Suppressor macrophage treated with lipopolysaccharide for 4 hours (primary cell): ENCODE data around the gene ACVR1B.

Experiments
- DNase-seq: peaks from one replicate; pipeline ENCODE4 v3.0.0-alpha.2; 2020

Gene ACVR1B

DNA sequence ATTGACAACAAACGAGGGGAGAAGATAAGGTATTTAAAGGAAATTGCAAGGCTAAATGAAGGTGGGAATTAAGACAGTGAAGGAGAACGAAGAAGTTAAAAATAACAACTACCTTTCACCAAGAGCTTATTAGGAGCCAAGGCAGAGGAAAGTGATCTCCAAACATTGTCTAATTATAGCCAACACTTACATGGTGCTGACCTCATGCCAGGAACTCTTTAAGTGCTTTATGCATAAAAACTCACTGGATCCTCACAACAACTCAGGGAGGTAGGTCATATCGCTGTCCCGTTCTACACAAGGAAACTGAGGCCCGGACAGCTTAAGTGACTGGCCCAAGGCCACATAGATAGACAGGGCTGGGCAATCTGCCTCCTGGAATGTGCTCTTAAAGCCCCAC lies 74.8 kb downstream of the ACVR1B start:
- DNase-seq: no peak

DNA sequence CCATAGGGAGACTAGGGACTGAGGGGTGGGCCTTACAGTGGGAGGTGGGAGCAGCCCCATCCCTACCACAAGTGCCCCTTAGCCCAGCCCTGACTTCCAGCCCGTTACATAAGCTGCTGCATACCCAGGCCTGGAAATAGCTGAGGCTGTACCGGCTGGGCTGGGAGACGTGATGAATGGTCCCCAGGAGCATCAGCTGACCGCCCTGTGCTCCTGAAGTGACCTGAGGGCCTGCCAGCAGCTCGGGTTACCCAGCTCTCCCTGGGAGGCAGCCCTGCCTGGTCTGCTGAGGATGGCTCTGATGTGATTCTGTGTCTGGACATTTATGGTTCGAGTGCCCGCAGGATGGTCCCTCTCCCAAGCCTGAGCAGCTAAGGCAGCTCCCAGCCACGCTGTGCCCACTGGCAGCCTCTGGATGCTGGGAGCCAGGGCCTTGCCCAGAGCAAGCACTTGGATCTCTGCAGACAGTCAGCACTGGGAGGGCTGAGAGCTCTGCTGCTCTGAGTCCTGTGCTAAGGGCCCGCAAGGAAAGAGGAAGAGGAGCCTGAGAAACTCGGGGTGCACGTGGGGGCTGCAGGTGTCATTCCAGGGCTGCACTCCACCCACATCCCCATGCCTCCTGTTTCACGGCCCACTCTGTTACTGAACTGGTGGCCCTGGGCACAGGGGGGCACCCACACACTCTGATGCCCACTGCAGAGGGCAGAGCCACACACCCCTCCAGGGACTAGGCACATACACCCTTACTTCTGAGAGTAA lies 75.8 kb downstream of the ACVR1B start:
- no peak for DNase-seq

DNA sequence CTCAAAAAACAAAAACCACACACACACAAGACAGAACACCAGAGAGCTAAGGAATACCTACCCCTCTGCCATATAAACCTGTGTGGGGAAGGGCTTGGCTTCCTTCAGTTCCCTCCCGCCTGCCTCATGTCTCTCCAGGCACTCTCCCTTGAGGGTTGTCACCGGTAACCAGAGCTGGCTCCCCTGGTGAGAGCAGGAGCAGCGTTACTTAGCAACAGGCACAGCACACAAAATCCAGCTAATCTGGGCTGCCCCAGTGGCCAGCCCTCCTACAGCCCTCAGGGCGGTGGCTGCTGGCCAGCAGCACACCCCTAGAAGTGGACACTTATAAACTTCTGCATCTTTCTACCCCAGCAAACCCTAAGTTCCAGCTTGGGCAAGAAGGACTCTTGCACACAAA lies 78.2 kb downstream of the ACVR1B start:
- DNase-seq: no peak

DNA sequence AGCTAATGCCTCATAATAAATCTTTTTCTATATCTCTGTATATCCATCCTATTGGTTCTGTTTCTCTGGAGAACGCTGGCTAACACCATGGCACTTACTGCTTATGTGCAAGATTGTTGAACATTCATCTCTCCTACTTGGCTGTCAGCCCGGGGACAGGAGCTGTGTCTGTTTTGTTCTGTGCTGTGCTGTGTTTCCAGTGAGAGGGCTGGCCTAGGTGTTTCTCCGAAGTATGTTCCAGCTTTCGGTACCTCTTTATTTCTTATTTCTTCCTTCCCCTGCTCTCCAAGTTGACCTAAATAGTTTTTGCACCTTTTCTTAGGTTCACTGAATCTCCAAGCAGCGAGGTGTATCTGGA lies 80.9 kb downstream of the ACVR1B start:
- DNase-seq: no peak

DNA sequence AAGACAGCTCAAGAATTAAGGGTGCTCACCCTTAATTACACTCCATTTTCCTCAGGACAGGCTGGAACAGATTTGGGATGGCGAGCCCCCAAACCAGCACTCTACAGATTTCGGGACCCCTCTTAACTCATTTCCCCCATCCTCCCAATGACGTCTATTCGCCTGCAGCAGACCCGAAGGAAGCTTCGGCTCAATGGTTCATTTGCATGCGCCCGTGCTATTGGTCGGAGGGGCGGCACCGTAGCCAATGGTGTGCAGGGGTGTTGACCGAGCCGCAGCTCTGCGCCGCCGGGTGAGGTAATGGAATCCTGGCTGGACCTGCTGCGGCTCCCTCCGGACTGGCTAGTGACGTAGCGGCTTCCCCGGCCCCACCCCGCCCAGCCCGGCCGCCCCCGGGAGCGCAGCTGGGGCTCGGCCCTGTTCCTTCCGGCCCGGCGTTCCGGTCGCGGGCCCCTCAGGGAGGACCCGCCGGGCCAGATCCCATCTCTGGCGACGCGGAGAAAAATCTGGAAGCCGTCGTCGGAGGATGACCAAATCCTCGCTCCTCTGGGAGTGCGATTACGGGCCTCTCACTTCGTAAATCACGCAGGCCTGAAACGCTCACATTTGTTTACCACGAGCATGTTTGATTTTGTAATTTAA lies 81.4 kb downstream of the ACVR1B start:
- DNase-seq: peak; percentile 96

DNA sequence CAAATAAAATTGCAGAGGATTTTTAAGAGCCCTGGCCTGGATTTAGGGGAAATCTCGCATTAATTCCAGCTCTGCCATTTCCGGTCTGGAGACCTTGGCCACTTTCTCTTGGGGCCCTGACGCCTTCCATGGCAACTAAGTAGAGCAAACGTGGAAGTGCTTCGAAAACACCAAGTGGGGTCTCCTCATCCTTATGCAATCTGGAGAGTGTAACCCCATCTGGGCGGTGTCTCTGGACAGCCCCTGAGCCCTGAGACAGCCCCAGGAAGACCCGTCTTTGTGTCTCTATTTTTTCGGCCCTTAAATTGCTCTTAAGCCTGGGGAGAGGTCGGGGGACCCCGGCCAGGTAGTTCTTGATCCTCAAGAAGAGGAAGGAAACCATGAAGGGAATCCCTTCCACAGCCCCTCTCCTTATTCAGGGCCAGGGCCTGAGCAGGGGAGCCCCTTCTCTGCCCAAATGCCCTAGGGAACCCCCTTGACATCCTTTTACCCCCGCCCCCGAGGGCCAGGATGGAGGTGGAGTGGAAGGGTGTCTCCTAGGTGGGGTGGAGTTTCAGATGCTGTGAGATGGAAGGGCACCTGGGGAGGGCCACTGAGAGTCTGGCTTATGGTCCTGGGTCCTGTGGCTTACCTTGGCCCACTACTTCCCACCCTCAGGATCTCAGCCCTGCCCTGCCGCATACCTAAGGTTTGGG lies 82.1 kb downstream of the ACVR1B start:
- no peak for DNase-seq

DNA sequence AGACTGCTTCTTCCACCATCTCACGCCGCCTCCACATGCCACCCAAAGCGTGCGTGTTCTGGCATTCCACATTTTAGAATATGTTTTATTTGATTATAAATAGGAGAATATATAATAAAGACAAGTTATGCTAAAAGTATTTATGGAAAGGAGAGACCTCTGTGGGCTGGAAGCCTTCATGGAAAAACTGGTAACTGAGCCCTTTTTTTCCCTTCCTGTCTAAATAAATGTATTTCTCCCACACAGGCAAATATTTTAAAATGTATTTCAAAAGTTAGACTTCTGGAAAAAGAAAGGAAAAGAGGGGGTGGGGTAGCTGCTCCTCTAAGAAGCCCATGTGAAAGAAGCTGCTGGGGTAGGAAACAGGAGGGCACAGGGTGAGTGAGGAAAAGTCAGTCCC lies 83.7 kb downstream of the ACVR1B start:
- DNase-seq: no peak

DNA sequence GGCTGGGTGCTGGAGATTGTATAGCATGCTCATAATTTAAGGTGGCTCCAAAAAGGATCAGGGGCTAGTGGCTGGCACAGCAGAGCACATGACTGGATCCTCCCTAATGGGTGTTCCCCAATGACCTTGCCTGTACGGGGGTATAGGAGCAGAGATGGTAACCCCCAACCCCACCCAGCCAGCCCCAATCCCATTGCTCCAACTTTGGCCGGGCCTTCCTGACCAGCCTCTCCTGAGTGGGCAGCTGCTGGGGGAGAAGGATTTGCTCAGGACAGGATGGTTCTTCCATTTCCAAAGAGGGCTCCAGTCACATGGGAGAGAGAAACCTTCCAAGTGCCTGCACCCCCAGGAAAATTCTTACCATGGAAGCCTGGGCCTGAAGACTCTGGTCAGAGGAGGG lies 84.4 kb downstream of the ACVR1B start:
- no peak for DNase-seq

DNA sequence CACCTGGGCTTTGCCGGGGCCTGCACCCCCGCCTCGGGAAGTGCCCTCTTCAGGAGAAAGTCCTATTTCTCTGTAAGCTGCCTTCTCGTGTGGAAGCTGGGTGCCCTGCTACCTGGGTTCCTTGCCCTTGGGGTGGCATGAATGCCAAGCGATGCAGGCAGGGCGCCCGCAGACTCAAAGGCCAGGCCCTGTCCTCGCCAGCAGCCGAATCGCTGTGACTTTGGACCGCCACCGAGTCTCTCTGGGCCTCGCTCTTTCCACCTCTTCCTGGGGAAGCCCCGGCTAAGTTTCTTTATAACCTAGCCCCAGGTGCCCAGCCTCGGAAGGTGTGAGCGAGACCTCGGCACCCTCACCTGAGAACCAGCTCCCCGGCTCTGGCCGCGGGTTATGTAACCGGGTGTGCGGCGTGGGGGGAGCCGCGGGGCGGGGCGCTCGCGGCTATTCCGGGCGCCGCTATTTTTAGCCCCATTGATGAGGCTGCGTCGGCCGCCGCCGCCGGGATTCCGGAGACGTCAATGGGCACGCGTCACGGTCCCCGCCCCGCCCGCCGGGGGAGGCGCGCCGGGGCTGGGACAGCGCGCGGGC lies 85.2 kb downstream of the ACVR1B start:
- peak; percentile 77 for DNase-seq

DNA sequence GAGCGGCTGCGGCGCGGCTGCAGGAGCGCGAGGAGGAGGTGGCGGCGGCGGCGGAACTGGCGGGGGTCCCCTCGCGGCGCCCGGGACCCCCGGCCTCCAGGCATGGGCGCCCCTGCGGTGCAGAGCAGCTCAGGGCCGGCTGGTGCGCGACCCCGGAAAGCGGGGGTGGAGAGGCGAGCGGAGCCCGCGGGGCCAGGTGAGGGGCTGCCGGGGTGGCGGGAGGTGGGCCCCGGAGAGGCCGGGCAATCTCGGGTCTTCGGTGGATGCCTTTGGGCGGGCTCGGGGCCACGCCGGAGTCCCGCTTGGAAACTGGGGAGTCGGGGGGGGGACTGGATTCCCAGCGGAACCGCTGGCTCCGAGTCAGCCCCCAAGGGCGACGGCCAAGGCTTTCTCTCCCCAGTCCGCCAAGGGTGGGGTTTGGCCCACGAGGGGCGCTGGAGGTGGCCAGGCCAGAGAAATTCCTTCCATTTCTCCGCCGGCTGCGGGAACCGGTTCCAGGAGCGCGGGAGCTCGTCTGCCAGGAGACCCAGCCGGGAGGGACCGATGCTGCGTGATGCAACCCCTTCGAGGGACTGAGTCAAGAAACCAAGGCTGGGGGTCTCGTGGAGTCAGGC lies 85.9 kb downstream of the ACVR1B start:
- DNase-seq: peak; percentile 21

DNA sequence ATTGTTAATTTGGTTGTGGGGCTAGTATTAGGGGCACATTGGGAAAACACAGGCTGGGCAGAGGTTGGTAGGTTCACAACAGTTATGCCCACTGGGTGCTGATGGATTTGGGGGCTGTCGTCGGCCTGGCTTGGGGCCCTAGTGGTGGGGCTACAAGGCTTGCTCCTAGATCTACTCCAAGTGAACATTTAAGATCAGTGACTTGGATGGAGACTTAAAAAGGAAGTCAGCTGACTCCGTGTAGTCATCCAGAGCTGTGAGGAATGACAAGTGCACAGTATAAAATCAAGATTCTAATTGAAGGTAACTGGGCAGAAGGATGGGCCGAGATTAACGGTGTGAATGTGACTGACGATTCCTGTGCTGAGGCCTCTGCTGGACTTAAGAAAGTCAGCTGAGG lies 86.9 kb downstream of the ACVR1B start:
- DNase-seq: peak; percentile 46

DNA sequence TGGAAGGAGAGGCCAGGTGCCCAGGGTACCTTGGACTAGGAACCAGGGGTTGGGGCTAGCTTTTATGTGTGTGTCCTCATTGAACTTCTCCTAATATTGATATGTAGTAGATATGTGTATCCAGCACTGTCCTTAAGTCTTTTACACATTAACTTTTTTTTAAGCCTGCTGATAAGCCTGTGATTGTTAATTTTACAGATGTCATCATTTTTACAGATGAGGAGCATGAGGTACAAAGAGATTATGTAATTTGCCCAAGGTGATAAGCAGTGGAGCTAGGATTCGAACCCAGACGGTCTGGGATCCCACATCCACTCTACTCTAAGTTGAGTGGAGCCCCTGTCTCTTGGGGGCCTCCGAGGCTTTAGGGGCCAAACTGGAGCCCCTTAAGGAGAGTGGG lies 89.5 kb downstream of the ACVR1B start:
- DNase-seq: no peak

DNA sequence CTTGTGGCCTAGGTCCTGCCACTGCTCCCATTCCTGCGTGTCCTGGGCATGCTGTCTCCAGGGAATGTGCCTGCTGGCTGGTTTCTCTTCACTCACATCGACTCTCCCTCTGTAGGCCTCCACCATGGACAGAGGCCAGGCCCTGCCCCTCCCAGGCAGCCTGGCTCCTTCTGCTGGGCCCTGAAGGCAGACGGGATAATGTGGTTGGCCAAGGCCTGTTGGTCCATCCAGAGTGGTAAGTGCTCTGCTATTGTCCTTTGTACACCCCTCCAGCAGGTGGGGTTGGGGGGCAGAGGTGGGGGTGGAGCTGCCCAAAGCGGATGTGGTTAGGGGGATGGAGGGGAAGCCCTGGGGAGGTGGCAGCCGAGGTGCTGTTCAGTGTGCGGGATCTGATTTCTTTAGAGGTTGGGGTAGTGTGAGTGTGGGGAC lies 90.2 kb downstream of the ACVR1B start:
- no peak for DNase-seq

DNA sequence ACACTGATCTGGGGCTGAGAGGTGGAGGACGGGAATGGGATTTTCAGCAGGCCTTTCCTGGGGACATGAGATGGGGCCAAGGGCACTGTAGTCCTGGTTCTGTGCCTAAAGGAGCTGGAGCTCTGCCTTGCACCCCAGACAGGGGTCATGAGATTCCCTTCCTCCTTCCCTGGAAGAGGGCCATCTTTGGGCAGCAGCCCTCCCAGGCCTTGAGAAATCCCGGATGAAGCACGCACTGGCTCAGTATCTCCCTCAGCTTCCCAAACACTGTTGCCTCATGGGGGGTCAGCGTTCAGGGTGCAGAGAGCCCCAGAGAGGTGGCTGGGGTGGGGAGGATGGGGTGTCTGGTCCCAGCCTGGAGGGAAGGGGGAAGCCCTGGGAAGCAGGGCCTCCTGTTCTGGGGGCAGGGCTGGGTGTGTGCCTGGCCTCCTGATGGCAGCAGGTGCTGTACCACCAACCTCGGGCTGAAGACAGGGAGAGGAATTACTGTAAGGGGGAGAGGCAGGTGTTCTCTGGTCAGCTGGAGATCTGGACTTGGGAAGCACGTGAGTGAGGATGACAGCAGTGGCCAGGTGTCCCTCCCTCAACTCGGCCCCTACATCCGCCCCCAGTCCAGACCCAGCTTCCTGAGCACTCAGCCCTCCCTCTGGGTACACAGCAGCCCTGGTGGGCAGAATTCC lies 91.3 kb downstream of the ACVR1B start:
- no peak for DNase-seq

DNA sequence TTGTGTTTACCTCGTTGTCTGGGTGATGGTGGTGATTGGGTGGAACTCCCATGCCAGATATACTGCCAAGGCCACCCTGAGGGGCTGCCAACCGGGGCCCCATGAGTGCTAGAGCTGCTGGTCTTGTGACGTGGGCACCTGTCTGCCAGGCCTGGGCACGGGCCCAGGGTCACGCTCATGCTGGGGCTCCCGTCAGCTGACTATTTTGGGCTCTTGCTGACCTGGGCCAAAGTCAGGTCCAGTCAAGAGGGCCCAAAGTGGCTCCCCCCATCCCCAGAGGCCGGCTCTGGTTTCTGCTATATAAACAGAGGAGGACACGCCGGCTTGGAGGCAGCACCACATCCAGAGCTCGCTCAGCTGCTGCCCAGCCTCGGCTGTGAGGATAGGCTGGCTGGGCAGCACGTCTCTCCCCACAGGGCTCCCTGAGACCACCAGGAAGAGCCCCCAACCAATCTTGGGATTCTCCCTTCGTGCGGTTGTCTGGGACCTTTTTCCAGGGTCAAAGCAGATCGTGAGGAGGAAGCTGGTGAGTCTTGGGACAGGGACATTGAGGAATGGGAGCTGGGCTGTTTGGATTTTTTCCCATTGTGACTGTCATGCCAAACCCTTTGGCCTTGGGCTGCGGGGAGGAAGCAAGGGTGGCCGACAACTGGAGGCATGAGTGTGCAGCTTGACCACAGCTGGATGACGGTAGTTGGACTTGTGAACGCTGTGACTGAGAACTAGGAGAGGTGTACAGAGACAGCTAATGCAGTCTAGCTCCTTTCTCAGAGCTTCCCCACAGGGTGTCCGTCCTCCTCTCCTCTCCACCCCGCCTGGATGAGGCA lies 92.1 kb downstream of the ACVR1B start:
- DNase-seq: no peak

DNA sequence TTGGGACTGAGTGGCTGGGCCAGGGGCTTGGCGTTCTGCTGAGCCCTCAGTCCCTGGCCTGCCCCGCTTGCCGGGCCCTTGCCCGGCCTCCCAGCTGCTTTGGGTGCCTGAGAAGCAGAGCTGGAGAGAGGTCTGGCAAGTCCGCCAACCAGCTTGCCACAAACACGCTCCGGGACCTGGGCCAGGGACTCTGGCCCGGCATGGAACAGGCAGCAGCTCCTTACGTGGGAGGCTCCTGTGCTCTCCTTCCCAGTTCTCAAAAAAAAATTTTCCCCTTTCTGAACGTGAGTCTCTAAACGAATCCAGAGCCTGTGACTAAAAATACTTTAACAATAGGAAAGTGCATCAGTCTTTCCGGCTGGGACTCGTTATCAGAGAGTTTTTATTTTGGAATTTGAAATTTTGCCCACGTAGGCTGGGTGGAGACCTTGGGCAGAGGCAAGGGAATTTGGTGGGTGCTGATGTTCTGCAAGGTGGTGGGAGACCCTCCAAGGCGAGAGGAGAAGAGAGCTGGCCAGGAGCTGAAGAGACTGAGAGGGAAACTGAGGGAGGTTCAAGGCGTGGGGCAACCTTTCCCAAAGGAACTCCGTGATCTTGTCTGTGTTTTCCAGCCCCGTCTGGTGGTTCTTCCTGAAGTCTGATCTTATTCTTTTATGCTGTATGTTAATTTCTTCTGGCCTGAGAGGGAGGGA lies 92.9 kb downstream of the ACVR1B start:
- no peak for DNase-seq

DNA sequence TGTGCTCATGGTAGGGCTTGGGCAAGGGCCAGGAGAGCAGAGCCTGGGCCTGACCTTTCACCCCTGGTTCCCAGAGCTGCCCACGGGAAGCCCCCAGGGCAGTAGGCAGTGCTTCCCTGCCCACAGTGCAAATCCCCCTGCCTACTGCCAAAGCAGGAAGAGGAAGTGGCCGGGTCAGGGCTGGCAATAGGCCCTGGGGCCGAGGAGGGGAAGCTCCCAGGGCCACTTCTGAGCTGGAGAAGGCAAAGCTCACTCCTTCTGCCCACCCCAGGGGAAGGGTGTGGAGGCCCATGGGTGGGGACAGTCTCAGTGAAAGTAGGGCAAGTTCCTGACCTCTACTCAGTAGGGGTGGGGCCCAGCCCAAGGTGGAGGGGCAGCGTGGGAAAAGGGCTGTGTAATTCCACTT lies 94.3 kb downstream of the ACVR1B start:
- DNase-seq: peak; percentile 86
